Measurements from ENCODE around the gene TANC1. TPM values are rescaled to one million over a fixed set of nuclear protein-coding genes. Genes with fewer than 3 reads are reported as not detected.

TANC1 gene
- total RNA-seq, 1 donor from 2014 or later, result 45.0 TPM

GRCh38 chr2:159226059-159226461, 257.6 kb downstream of the TANC1 start:
- peaks cover 56% of the 10 kb centered on the region for H3K36me3 Mint-ChIP-seq (ENCODE audit: low read depth, unreplicated experiment)
- no peaks in the 10 kb centered on the region for H3K9me3 ChIP-seq (ENCODE audit: insufficient read depth, low read depth, low read length)
- H3K9me3 Mint-ChIP-seq (ENCODE audit: unreplicated experiment), result no peaks in the 10 kb centered on the region
- no peak overlapping the region for H2AFZ ChIP-seq (ENCODE audit: low read depth, low read length)
- FAIRE-seq (no peak), DNase-seq (ENCODE audit: low read depth) (peak; percentile 53)
- H3K9ac ChIP-seq (ENCODE audit: low read length), result no peak overlapping the region
- H4K20me1 ChIP-seq (ENCODE audit: insufficient read depth, low read length), result no peaks in the 10 kb centered on the region
- no peak overlapping the region for H3K4me3 ChIP-seq (ENCODE audit: insufficient read depth, low read depth, low read length)
- H3K27me3 ChIP-seq (ENCODE audit: insufficient read depth, low read length), result no peaks in the 10 kb centered on the region
- no peak overlapping the region for H3K4me3 Mint-ChIP-seq (ENCODE audit: unreplicated experiment)
- H3K79me2 ChIP-seq (ENCODE audit: insufficient read depth, low read length), result no peaks in the 10 kb centered on the region
- peaks cover 5% of the 10 kb centered on the region for H3K4me1 Mint-ChIP-seq (ENCODE audit: low read depth, unreplicated experiment)
- H3K27me3 Mint-ChIP-seq (ENCODE audit: low read depth, unreplicated experiment), result no peaks in the 10 kb centered on the region
- peak overlapping the region; percentile 21 for H3K27ac ChIP-seq (ENCODE audit: low read depth, low read length)
- peaks cover 12% of the 10 kb centered on the region for H3K4me1 ChIP-seq (ENCODE audit: insufficient read depth, low read length)
- no peak overlapping the region for H3K4me2 ChIP-seq (ENCODE audit: low read length)
- TF ChIP-seq CTCF (IDR thresholded peaks at IDR 0.05; ENCODE audit: insufficient read depth, low read depth, low read length) (no peak), EZH2 (IDR thresholded peaks at IDR 0.05; ENCODE audit: insufficient read depth, low read length) (no peak)
- peaks cover 12% of the 10 kb centered on the region for H3K36me3 ChIP-seq (ENCODE audit: insufficient read depth, low read length)
- peak overlapping the region; percentile 66 for H3K27ac Mint-ChIP-seq (ENCODE audit: unreplicated experiment)

DNA sequence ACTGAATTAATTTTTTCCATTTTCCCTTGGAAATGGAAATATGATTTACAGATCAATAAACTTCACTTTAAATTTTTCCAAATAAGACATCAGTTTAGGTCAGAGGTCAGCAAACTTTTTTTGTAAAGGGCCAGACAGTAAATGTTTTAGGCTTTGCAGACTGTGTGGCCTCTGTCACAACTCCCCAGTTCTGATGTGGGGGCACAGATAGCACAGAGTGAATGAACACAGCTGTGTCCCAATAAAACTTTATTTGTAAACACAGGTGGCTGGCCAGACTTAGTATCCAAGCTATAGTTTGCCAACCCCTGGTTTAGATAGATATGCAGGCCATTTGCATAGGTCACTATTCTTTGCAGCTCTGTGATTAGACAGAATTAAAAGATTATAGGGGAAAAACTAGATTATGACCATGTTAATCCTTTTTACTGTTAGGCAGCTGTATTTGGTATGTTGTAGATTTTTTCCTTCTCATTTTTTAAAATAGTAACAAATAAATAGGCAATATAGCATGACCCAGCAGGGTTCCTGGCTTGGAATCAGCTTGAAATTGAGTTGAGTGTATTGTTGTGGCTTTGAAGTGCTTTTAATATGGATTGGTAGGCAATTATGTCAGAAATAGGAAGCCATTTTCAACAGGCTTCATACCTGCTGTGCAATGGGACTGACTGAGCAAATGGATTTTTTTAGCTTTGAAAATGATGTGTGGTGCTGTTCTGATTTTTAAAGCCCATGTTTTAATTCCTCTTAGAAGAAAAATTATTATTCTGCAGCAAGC, 258.4 kb downstream of the TANC1 start:
- TF ChIP-seq EZH2 (IDR thresholded peaks at IDR 0.05; ENCODE audit: insufficient read depth, low read length) (no peak), CTCF (IDR thresholded peaks at IDR 0.05; ENCODE audit: insufficient read depth, low read depth, low read length) (no peak)
- H3K27ac Mint-ChIP-seq (ENCODE audit: unreplicated experiment), result no peak overlapping the region
- H3K4me2 ChIP-seq (ENCODE audit: low read length), result no peak overlapping the region
- no peak overlapping the region for H2AFZ ChIP-seq (ENCODE audit: low read depth, low read length)
- H3K27ac ChIP-seq (ENCODE audit: low read depth, low read length), result peak overlapping the region; percentile 21
- no peaks in the 10 kb centered on the region for H3K27me3 Mint-ChIP-seq (ENCODE audit: low read depth, unreplicated experiment)
- no peak overlapping the region for H3K9ac ChIP-seq (ENCODE audit: low read length)
- FAIRE-seq (no peak), DNase-seq (ENCODE audit: low read depth) (no peak)
- H3K9me3 ChIP-seq (ENCODE audit: insufficient read depth, low read depth, low read length), result no peaks in the 10 kb centered on the region
- no peak overlapping the region for H3K4me3 Mint-ChIP-seq (ENCODE audit: unreplicated experiment)
- H3K4me3 ChIP-seq (ENCODE audit: insufficient read depth, low read depth, low read length), result no peak overlapping the region
- H3K4me1 Mint-ChIP-seq (ENCODE audit: low read depth, unreplicated experiment), result peaks cover 5% of the 10 kb centered on the region
- H3K9me3 Mint-ChIP-seq (ENCODE audit: unreplicated experiment), result no peaks in the 10 kb centered on the region
- H4K20me1 ChIP-seq (ENCODE audit: insufficient read depth, low read length), result no peaks in the 10 kb centered on the region
- H3K36me3 Mint-ChIP-seq (ENCODE audit: low read depth, unreplicated experiment), result peaks cover 51% of the 10 kb centered on the region
- H3K36me3 ChIP-seq (ENCODE audit: insufficient read depth, low read length), result peaks cover 13% of the 10 kb centered on the region
- H3K79me2 ChIP-seq (ENCODE audit: insufficient read depth, low read length), result no peaks in the 10 kb centered on the region
- H3K27me3 ChIP-seq (ENCODE audit: insufficient read depth, low read length), result no peaks in the 10 kb centered on the region
- H3K4me1 ChIP-seq (ENCODE audit: insufficient read depth, low read length), result peaks cover 12% of the 10 kb centered on the region

GRCh38 chr2:159227467-159227866, 259.0 kb downstream of the TANC1 start:
- TF ChIP-seq CTCF (IDR thresholded peaks at IDR 0.05; ENCODE audit: insufficient read depth, low read depth, low read length) (no peak), EZH2 (IDR thresholded peaks at IDR 0.05; ENCODE audit: insufficient read depth, low read length) (no peak)
- H3K9me3 Mint-ChIP-seq (ENCODE audit: unreplicated experiment), result no peaks in the 10 kb centered on the region
- peaks cover 50% of the 10 kb centered on the region for H3K36me3 Mint-ChIP-seq (ENCODE audit: low read depth, unreplicated experiment)

More at GRCh38 chr2:159227467-159227866, 259.0 kb downstream of the TANC1 start:
- H4K20me1 ChIP-seq (ENCODE audit: insufficient read depth, low read length), result no peaks in the 10 kb centered on the region
- H3K27me3 ChIP-seq (ENCODE audit: insufficient read depth, low read length), result no peaks in the 10 kb centered on the region
- peak overlapping the region; percentile 34 for H3K9ac ChIP-seq (ENCODE audit: low read length)
- no peak overlapping the region for H3K4me3 ChIP-seq (ENCODE audit: insufficient read depth, low read depth, low read length)
- no peaks in the 10 kb centered on the region for H3K79me2 ChIP-seq (ENCODE audit: insufficient read depth, low read length)
- Mint-ChIP-seq H3K27me3 (ENCODE audit: low read depth, unreplicated experiment) (no peaks in the 10 kb centered on the region), H3K4me3 (ENCODE audit: unreplicated experiment) (no peak overlapping the region), H3K4me1 (ENCODE audit: low read depth, unreplicated experiment) (peaks cover 5% of the 10 kb centered on the region), H3K27ac (ENCODE audit: unreplicated experiment) (no peak overlapping the region)
- H3K9me3 ChIP-seq (ENCODE audit: insufficient read depth, low read depth, low read length), result no peaks in the 10 kb centered on the region
- peaks cover 13% of the 10 kb centered on the region for H3K36me3 ChIP-seq (ENCODE audit: insufficient read depth, low read length)
- FAIRE-seq (no peak), DNase-seq (ENCODE audit: low read depth) (no peak)
- no peak overlapping the region for H2AFZ ChIP-seq (ENCODE audit: low read depth, low read length)
- H3K4me1 ChIP-seq (ENCODE audit: insufficient read depth, low read length), result peaks cover 12% of the 10 kb centered on the region
- H3K27ac ChIP-seq (ENCODE audit: low read depth, low read length), result no peak overlapping the region
- H3K4me2 ChIP-seq (ENCODE audit: low read length), result peak overlapping the region; percentile 34

All from astrocyte (in vitro differentiated cells and primary cell).